Tibial nerve (tissue), 3 donors: ENCODE data around the gene RAB11B.

Experiments used
- POLR2A ChIP-seq, 2 donors: fragments of 450-650 bp; IDR thresholded peaks; one replicate each; pipeline ENCODE4 v1.6.1; 2017; ENCODE audit warnings: antibody characterized with exemption in 2 of 2, mild to moderate bottlenecking in 2 of 2, moderate library complexity in 2 of 2
- TF ChIP-seq, protein P1 (sequence below), 5 experiments: fragments of 200-600 bp in 3 of 5; fragments of 450-650 bp in 2 of 5; sonication (generic) in 3 of 5; IDR thresholded peaks; one replicate each; pipeline ENCODE4 v1.5.1; 2016 to 2019; ENCODE audit warnings: antibody characterized with exemption in 5 of 5, mild to moderate bottlenecking in 3 of 5, moderate library complexity in 2 of 5

DNA sequence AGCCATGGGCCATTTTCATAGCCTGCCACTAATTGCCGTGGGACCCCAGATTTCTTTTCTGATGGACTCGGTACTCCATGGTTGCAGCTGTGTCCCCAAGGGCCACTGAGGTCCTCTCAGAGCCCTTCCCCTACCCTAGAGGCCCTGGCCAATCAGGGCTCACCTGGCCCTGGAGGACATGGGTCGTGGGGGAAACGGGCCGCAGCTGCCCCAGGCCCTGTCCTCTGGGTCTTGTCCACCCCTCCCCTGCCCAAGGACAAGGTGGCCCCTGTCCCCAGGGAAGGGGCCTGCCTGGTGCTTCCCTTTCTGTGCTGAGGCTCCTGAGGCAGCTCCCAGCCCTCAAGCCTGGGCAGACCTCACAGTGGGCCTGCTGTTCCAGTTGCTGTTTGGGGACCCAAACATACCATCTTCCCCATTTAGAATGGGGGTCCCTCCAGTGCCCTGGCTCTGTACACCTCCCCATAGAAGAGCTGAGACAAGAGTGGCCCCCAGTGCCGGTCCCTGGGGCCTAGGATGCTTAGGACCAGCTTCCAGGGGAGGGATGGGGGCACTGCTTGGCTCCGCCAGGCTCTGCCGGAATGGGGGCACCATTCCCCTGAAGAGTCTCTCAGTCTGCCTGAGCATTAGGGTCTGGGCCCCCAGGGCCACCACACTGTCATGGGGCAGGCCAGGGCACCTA lies 3.2 kb downstream of the RAB11B start:
- TF ChIP-seq, protein P1, sequence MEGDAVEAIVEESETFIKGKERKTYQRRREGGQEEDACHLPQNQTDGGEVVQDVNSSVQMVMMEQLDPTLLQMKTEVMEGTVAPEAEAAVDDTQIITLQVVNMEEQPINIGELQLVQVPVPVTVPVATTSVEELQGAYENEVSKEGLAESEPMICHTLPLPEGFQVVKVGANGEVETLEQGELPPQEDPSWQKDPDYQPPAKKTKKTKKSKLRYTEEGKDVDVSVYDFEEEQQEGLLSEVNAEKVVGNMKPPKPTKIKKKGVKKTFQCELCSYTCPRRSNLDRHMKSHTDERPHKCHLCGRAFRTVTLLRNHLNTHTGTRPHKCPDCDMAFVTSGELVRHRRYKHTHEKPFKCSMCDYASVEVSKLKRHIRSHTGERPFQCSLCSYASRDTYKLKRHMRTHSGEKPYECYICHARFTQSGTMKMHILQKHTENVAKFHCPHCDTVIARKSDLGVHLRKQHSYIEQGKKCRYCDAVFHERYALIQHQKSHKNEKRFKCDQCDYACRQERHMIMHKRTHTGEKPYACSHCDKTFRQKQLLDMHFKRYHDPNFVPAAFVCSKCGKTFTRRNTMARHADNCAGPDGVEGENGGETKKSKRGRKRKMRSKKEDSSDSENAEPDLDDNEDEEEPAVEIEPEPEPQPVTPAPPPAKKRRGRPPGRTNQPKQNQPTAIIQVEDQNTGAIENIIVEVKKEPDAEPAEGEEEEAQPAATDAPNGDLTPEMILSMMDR (IDR thresholded peaks at IDR 0.05), result no peak
- TF ChIP-seq POLR2A (IDR thresholded peaks at IDR 0.05), result no peak
